Measurements from ENCODE around the gene SLX4IP. TPM values are rescaled to one million over a fixed set of nuclear protein-coding genes. Genes with fewer than 3 reads are reported as not detected.

Gene SLX4IP
- total and polyA plus RNA-seq, 2 donors (not counting 3 experiments of a cell fraction or from before 2014, with no cell fraction given): 1.9 to 4.5 TPM

GRCh38 chr20:10463622-10464021, 28.5 kb downstream of the SLX4IP start:
- Histone ChIP-seq H3K27me3 (ENCODE audit: control insufficient read depth in 2 of 2, insufficient read depth in 2 of 2, low read length in 2 of 2) (no peaks in the 10 kb centered on the region), H2AFZ (ENCODE audit: low read depth, low read length) (no peak overlapping the region), H3K36me3 (ENCODE audit: control insufficient read depth in 2 of 2, extremely low read depth in 1 of 2, insufficient read depth in 2 of 2, low read length in 2 of 2) (no peaks in the 10 kb centered on the region), H3K4me1 (ENCODE audit: control insufficient read depth, extremely low read depth, insufficient read depth, low read length) (peaks cover 39% of the 10 kb centered on the region), H4K20me1 (replicated peaks; ENCODE audit: control insufficient read depth, extremely low read depth, insufficient read depth, low read length) (no peaks in the 10 kb centered on the region), H3K79me2 (ENCODE audit: control insufficient read depth, insufficient read depth, low read length) (no peaks in the 10 kb centered on the region), H3K9me3 (replicated peaks; ENCODE audit: control insufficient read depth, insufficient read depth, low read length) (no peaks in the 10 kb centered on the region), H3K27ac (ENCODE audit: insufficient read depth, low read depth, low read length) (no peak overlapping the region), H3K9me1 (replicated peaks; ENCODE audit: control insufficient read depth, extremely low read depth, insufficient read depth, low read length) (no peaks in the 10 kb centered on the region), H3K9ac (replicated peaks; ENCODE audit: extremely low read depth, insufficient read depth, low read length) (no peak overlapping the region), H3K4me2 (ENCODE audit: insufficient read depth, low read length) (no peak overlapping the region), H3K4me3 (replicated peaks in 1 of 3; ENCODE audit: insufficient read depth in 1 of 3, low read depth in 1 of 3, low read length in 3 of 3) (no peak overlapping the region)
- ChIA-PET POLR2A (interaction anchor here (0.6 kb wide), 1 partner anchor 112 kb away, joined by 3 read pairs; no protein-coding TSS in a partner anchor), CTCF (no interaction called here)
- DNase-seq (ENCODE audit: low read depth, low spot score): no peak
- intact Hi-C loops (cut with micrococcal nuclease) (loop anchor here (10.0 kb wide), 1 partner anchor 991 kb away; no protein-coding TSS in a partner anchor), dilution Hi-C loops (cut with MboI; ENCODE audit: extremely low pct_ligation_motif_present, low sequenced_read_pairs) (no loop called here)
- TF ChIP-seq GATA2 (IDR thresholded peaks at IDR 0.05; ENCODE audit: insufficient read depth, insufficient read length, low read depth, low read length): no peak
- no peak for TF ChIP-seq FOS (IDR thresholded peaks at IDR 0.05; ENCODE audit: borderline replicate concordance, insufficient read depth, low read length)
- no peak for TF ChIP-seq MYC (IDR thresholded peaks at IDR 0.05; ENCODE audit: low read depth, low read length)
- TF ChIP-seq CTCF (IDR thresholded peaks at IDR 0.05; ENCODE audit: extremely low read depth in 1 of 2, insufficient read depth in 1 of 2, low read depth in 1 of 2, low read length in 2 of 2): no peak
- TF ChIP-seq JUN (IDR thresholded peaks at IDR 0.05; ENCODE audit: borderline replicate concordance, insufficient read depth, insufficient read length, low read depth): no peak
- no peak for FAIRE-seq
- BruUV-seq (replicated peaks): no TSS peak

DNA sequence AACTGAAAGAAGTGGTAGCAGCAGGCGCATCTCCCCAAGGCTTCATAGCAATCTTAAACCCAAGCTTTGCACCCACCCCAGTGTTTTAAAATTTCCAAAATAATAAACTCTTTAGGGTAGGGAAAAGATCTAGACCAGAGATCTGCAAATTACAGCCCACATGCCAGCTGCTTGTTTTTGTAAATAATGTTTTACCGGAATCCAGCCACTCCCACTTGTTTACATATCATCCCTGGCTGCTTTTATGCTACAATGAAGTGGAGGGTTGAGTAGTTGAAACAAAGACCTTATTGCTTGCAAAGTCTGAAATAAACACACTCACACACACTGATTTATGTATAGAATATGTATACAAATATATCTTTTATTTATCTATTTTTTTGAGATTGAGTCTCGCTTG, 30.0 kb downstream of the SLX4IP start:
- no peaks in the 10 kb centered on the region for H3K36me3 ChIP-seq (ENCODE audit: control insufficient read depth in 2 of 2, extremely low read depth in 1 of 2, insufficient read depth in 2 of 2, low read length in 2 of 2)
- no peaks in the 10 kb centered on the region for H4K20me1 ChIP-seq (replicated peaks; ENCODE audit: control insufficient read depth, extremely low read depth, insufficient read depth, low read length)
- no peak overlapping the region for H3K4me3 ChIP-seq (replicated peaks in 1 of 3; ENCODE audit: insufficient read depth in 1 of 3, low read depth in 1 of 3, low read length in 3 of 3)
- no TSS peak for BruUV-seq (replicated peaks)
- no peak overlapping the region for H3K27ac ChIP-seq (ENCODE audit: insufficient read depth, low read depth, low read length)
- no peak overlapping the region for H3K9ac ChIP-seq (replicated peaks; ENCODE audit: extremely low read depth, insufficient read depth, low read length)
- dilution Hi-C loops (cut with MboI; ENCODE audit: extremely low pct_ligation_motif_present, low sequenced_read_pairs) (no loop called here), intact Hi-C loops (cut with micrococcal nuclease) (loop anchor here (5.0 to 10.0 kb wide), 4 partner anchors 187 to 990 kb away; no protein-coding TSS in a partner anchor)
- no peak for TF ChIP-seq JUN (IDR thresholded peaks at IDR 0.05; ENCODE audit: borderline replicate concordance, insufficient read depth, insufficient read length, low read depth)
- no peak for TF ChIP-seq POLR2A (IDR thresholded peaks at IDR 0.05; ENCODE audit: low read depth, low read length)
- TF ChIP-seq EZH2 (IDR thresholded peaks at IDR 0.05; ENCODE audit: borderline replicate concordance, low read depth, low read length, severe bottlenecking): no peak
- TF ChIP-seq MYC (IDR thresholded peaks at IDR 0.05; ENCODE audit: low read depth, low read length): no peak
- no peak for TF ChIP-seq FOS (IDR thresholded peaks at IDR 0.05; ENCODE audit: borderline replicate concordance, insufficient read depth, low read length)
- no peak for TF ChIP-seq CTCF (IDR thresholded peaks at IDR 0.05; ENCODE audit: extremely low read depth in 1 of 2, insufficient read depth in 1 of 2, low read depth in 1 of 2, low read length in 2 of 2)
- no peak for TF ChIP-seq POLR2AphosphoS5 (IDR thresholded peaks at IDR 0.05; ENCODE audit: insufficient read depth, low read depth, low read length)
- no peak for TF ChIP-seq GATA2 (IDR thresholded peaks at IDR 0.05; ENCODE audit: insufficient read depth, insufficient read length, low read depth, low read length)
- TF ChIP-seq, protein P1, sequence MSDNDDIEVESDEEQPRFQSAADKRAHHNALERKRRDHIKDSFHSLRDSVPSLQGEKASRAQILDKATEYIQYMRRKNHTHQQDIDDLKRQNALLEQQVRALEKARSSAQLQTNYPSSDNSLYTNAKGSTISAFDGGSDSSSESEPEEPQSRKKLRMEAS (IDR thresholded peaks at IDR 0.05; ENCODE audit: insufficient read depth, insufficient read length): no peak
- no peaks in the 10 kb centered on the region for H3K79me2 ChIP-seq (ENCODE audit: control insufficient read depth, insufficient read depth, low read length)
- ChIA-PET CTCF (interaction anchor here (0.7 to 1.3 kb wide), 2 partner anchors 11 to 1078 kb away, joined by 3 to 4 read pairs; no protein-coding TSS in a partner anchor), POLR2A (no interaction called here)
- H3K9me1 ChIP-seq (replicated peaks; ENCODE audit: control insufficient read depth, extremely low read depth, insufficient read depth, low read length): no peaks in the 10 kb centered on the region
- H2AFZ ChIP-seq (ENCODE audit: low read depth, low read length): no peak overlapping the region
- H3K9me3 ChIP-seq (replicated peaks; ENCODE audit: control insufficient read depth, insufficient read depth, low read length): no peaks in the 10 kb centered on the region
- H3K4me1 ChIP-seq (ENCODE audit: control insufficient read depth, extremely low read depth, insufficient read depth, low read length): peaks cover 51% of the 10 kb centered on the region
- FAIRE-seq (no peak), DNase-seq (ENCODE audit: low read depth, low spot score) (no peak)
- H3K4me2 ChIP-seq (ENCODE audit: insufficient read depth, low read length): no peak overlapping the region
- no peaks in the 10 kb centered on the region for H3K27me3 ChIP-seq (ENCODE audit: control insufficient read depth in 2 of 2, insufficient read depth in 2 of 2, low read length in 2 of 2)
